ENCODE data around the gene GREB1. TPM values are rescaled to one million over a fixed set of nuclear protein-coding genes. Genes with fewer than 3 reads are reported as not detected.

The GREB1 gene
- total RNA-seq, 1 donor from 2014 or later: 26.6 TPM

GRCh38 chr2:11610624-11611242 is 76.9 kb downstream of the GREB1 start:
- H3K27me3 Mint-ChIP-seq (ENCODE audit: low read depth): no peaks in the 10 kb centered on the region
- DNase-seq (ENCODE audit: low spot score in 2 of 2, unreplicated experiment in 2 of 2): no peak
- TF ChIP-seq CTCF (IDR thresholded peaks at IDR 0.05; ENCODE audit: unreplicated experiment): no peak
- no peaks in the 10 kb centered on the region for H3K9me3 Mint-ChIP-seq
- no peaks in the 10 kb centered on the region for H3K4me1 Mint-ChIP-seq
- no peak overlapping the region for H3K27ac Mint-ChIP-seq
- H3K36me3 Mint-ChIP-seq: peaks cover 3% of the 10 kb centered on the region
- H3K4me3 Mint-ChIP-seq: no peak overlapping the region

- DNase-seq (ENCODE audit: low spot score in 2 of 2, unreplicated experiment in 2 of 2): no peak
- Mint-ChIP-seq H3K27me3 (ENCODE audit: low read depth) (no peaks in the 10 kb centered on the region), H3K4me3 (no peak overlapping the region), H3K9me3 (no peaks in the 10 kb centered on the region), H3K36me3 (peaks cover 3% of the 10 kb centered on the region), H3K4me1 (no peaks in the 10 kb centered on the region), H3K27ac (no peak overlapping the region)
- no peak for TF ChIP-seq CTCF (IDR thresholded peaks at IDR 0.05; ENCODE audit: unreplicated experiment)
These were observed 77.4 kb downstream of the GREB1 start for GRCh38 chr2:11611251-11611650.

GRCh38 chr2:11612553-11613215 is 78.8 kb downstream of the GREB1 start:
- no peaks in the 10 kb centered on the region for H3K4me1 Mint-ChIP-seq
- no peak for DNase-seq (ENCODE audit: low spot score in 2 of 2, unreplicated experiment in 2 of 2)
- no peak overlapping the region for H3K27ac Mint-ChIP-seq
- no peak overlapping the region for H3K4me3 Mint-ChIP-seq
- H3K27me3 Mint-ChIP-seq (ENCODE audit: low read depth): no peaks in the 10 kb centered on the region
- no peak for TF ChIP-seq CTCF (IDR thresholded peaks at IDR 0.05; ENCODE audit: unreplicated experiment)
- peaks cover 8% of the 10 kb centered on the region for H3K36me3 Mint-ChIP-seq
- no peaks in the 10 kb centered on the region for H3K9me3 Mint-ChIP-seq

- DNase-seq (ENCODE audit: low spot score in 2 of 2, unreplicated experiment in 2 of 2): no peak
- H3K27me3 Mint-ChIP-seq (ENCODE audit: low read depth): no peaks in the 10 kb centered on the region
- peaks cover 8% of the 10 kb centered on the region for H3K36me3 Mint-ChIP-seq
- H3K9me3 Mint-ChIP-seq: no peaks in the 10 kb centered on the region
- no peak overlapping the region for H3K27ac Mint-ChIP-seq
- no peak for TF ChIP-seq CTCF (IDR thresholded peaks at IDR 0.05; ENCODE audit: unreplicated experiment)
- no peak overlapping the region for H3K4me3 Mint-ChIP-seq
- H3K4me1 Mint-ChIP-seq: no peaks in the 10 kb centered on the region
These were observed 79.5 kb downstream of the GREB1 start for GRCh38 chr2:11613297-11613696.

GRCh38 chr2:11615209-11615608 is 81.4 kb downstream of the GREB1 start:
- H3K4me3 Mint-ChIP-seq: no peak overlapping the region
- no peak for TF ChIP-seq CTCF (IDR thresholded peaks at IDR 0.05; ENCODE audit: unreplicated experiment)

More at GRCh38 chr2:11615209-11615608, 81.4 kb downstream of the GREB1 start:
- H3K4me1 Mint-ChIP-seq: no peaks in the 10 kb centered on the region
- no peak overlapping the region for H3K27ac Mint-ChIP-seq
- H3K36me3 Mint-ChIP-seq: peaks cover 16% of the 10 kb centered on the region
- no peaks in the 10 kb centered on the region for H3K9me3 Mint-ChIP-seq
- DNase-seq (ENCODE audit: low spot score in 2 of 2, unreplicated experiment in 2 of 2): no peak
- no peaks in the 10 kb centered on the region for H3K27me3 Mint-ChIP-seq (ENCODE audit: low read depth)

Data from mesothelial cell of epicardium (in vitro differentiated cells).